K562 (cell line): ENCODE results near the gene MEAK7. TPM values are rescaled to one million over a fixed set of nuclear protein-coding genes. Genes with fewer than 3 reads are reported as not detected.
A peak's percentile ranks its signal among the peaks of the same experiment; 100 is the strongest.

Experiments used
- ARID3B ChIP-seq: fragments of 250-450 bp; sonication (Bioruptor Pico); IDR thresholded peaks from 2 replicates; pipeline ENCODE4 v1.4.0; 2020; ENCODE audit warnings: borderline replicate concordance
- BRCA1 ChIP-seq, 2 experiments: fragments of 450-650 bp in 1 of 2; sonication (generic) in 1 of 2; formaldehyde crosslinking in 1 of 2; IDR thresholded peaks; 2 replicates each; pipeline versions ENCODE4 v1.5.0 to v1.6.1; 2017 to 2020; ENCODE audit warnings: mild to moderate bottlenecking in 1 of 2, missing genetic modification reagents in 1 of 2
- CBX2 ChIP-seq: fragments of 200-600 bp; sonication (generic); IDR thresholded peaks from one replicate; pipeline ENCODE4 v1.6.1; 2012; ENCODE audit warnings: mild to moderate bottlenecking, low read length, inconsistent platforms; ENCODE audit not compliant: insufficient read depth, poor library complexity, severe bottlenecking
- DIDO1 ChIP-seq: fragments of 450-650 bp; IDR thresholded peaks from 2 replicates; pipeline ENCODE4 v1.6.1; 2016; ENCODE audit warnings: low read depth, missing biosample characterization, missing genetic modification characterization
- ETV5 ChIP-seq: sonication (generic); formaldehyde crosslinking; IDR thresholded peaks from 2 replicates; pipeline ENCODE4 v1.4.0; 2020; ENCODE audit warnings: low read depth, mild to moderate bottlenecking, missing genetic modification reagents
- KDM4B ChIP-seq, 2 experiments: fragments of 450-650 bp in 1 of 2; sonication (generic) in 1 of 2; IDR thresholded peaks; 2 replicates each; pipeline ENCODE4 v1.6.1; 2016 to 2017; ENCODE audit warnings: borderline replicate concordance in 2 of 2, antibody characterized with exemption in 1 of 2, low read depth in 1 of 2, mild to moderate bottlenecking in 1 of 2
- MITF ChIP-seq: IDR thresholded peaks from 2 replicates; pipeline ENCODE4 v1.6.1; 2014; ENCODE audit warnings: antibody characterized with exemption
- SETDB1 ChIP-seq: IDR thresholded peaks from one replicate; pipeline ENCODE4 v1.6.1; 2012; ENCODE audit warnings: low read length, control low read depth, inconsistent platforms
- SMARCE1 ChIP-seq: fragments of 450-650 bp; IDR thresholded peaks from 2 replicates; pipeline ENCODE4 v1.7.1; 2016; ENCODE audit warnings: mild to moderate bottlenecking
- XRCC5 ChIP-seq: fragments of 200-400 bp; formaldehyde crosslinking; IDR thresholded peaks from 2 replicates; pipeline ENCODE4 v1.6.1; 2017; ENCODE audit warnings: low read depth, mild to moderate bottlenecking, low read length
- ZBTB17 ChIP-seq: fragments of 450-650 bp; formaldehyde crosslinking; IDR thresholded peaks from 2 replicates; pipeline ENCODE4 v1.4.0; 2020; ENCODE audit warnings: mild to moderate bottlenecking
- polyA plus RNA-seq, 8 experiments: library from polyadenylated mRNA; depleted of rRNA in 4 of 8; stranded (reverse) in 5 of 8; unstranded in 3 of 8; fragments of >200 nt; fragmentation: Nextera tagmentation in 2 of 8; fragmentation: Illumina TruSeq in 1 of 8; extraction: Ambion mirVana in 2 of 8; extraction: Trizol in 1 of 8; gene quantifications; 2 replicates each; pipeline versions ENCODE4 v1.2.1 to v1.2.3, GENCODE V29; 2011 to 2014; ENCODE audit warnings: inconsistent platforms in 1 of 8, missing spikeins in 1 of 8
- total RNA-seq, 7 experiments: library from RNA; depleted of rRNA in 6 of 7; stranded (reverse); fragments of >200 nt in 6 of 7; fragmentation: Illumina TruSeq in 2 of 7; extraction: Trizol in 2 of 7; gene quantifications; 2 replicates each; pipeline versions ENCODE4 v1.2.1 to v1.2.3, GENCODE V29; 2011 to 2021; ENCODE audit warnings: low replicate concordance in 1 of 7

The MEAK7 gene
- total and polyA plus RNA-seq, 9 of the 15 experiments (the other 6 are each of a cell fraction or from before 2014, with no cell fraction given) = 1.4 to 14.5 (median 6.3) TPM

GRCh38 chr16:84505249-84506187 lies 1.1 kb upstream of the MEAK7 start (continued):
- no peak for TF ChIP-seq MITF
- TF ChIP-seq CBX2 = no peak
- TF ChIP-seq BRCA1 (IDR thresholded peaks at IDR 0.05) = no peak
- TF ChIP-seq BRCA1 (CRISPR knock-in tag; IDR thresholded peaks at IDR 0.05) = no peak
- TF ChIP-seq ETV5 (CRISPR knock-in tag) = 0 out of 2 replicates have a peak, but pooled peaks have one; percentile 18
- TF ChIP-seq ARID3B = no peak
- TF ChIP-seq XRCC5 = peak; percentile 15; the same call in 1 of the 2 replicates
- TF ChIP-seq KDM4B (IDR thresholded peaks at IDR 0.05; ENCODE audit: borderline replicate concordance in 2 of 2, low read depth in 1 of 2) = no peak
- TF ChIP-seq ZBTB17 (CRISPR knock-in tag) = no peak
- TF ChIP-seq DIDO1 (tag) = no peak
- TF ChIP-seq SMARCE1 = no peak; the same call in 1 of the 2 replicates
- TF ChIP-seq SETDB1 = no peak
